ENCODE data around the gene CAMK2N2.
A peak's percentile ranks its signal among the peaks of the same experiment; 100 is the strongest.

CAMK2N2 gene

GRCh38 chr3:184261270-184261853, at the start of gene CAMK2N2:
TSS of gene CAMK2N2 (minus strand) at chr3:184261553. CDS start at chr3:184261285, 268 bp downstream.
- peak within 1 kb of the TSS; percentile 52 for H3K4me3 ChIP-seq (ENCODE audit: low read depth, low read length)
- TF ChIP-seq CTCF (IDR thresholded peaks at IDR 0.05; ENCODE audit: borderline replicate concordance, insufficient read depth, low read depth, low read length): no peak

- no peak for TF ChIP-seq CTCF (IDR thresholded peaks at IDR 0.05; ENCODE audit: borderline replicate concordance, insufficient read depth, low read depth, low read length)
- no peak overlapping the region for H3K4me3 ChIP-seq (ENCODE audit: low read depth, low read length)
Measured at GRCh38 chr3:184308744-184309143, 47.4 kb upstream of the CAMK2N2 start.

GRCh38 chr3:184307915-184308314, 46.6 kb upstream of the CAMK2N2 start:
- H3K4me3 ChIP-seq (ENCODE audit: low read depth, low read length): no peak overlapping the region
- TF ChIP-seq CTCF (IDR thresholded peaks at IDR 0.05; ENCODE audit: borderline replicate concordance, insufficient read depth, low read depth, low read length): no peak

GRCh38 chr3:184306341-184306972, 45.1 kb upstream of the CAMK2N2 start:
- TF ChIP-seq CTCF (IDR thresholded peaks at IDR 0.05; ENCODE audit: borderline replicate concordance, insufficient read depth, low read depth, low read length): no peak

GRCh38 chr3:184305577-184305976, 44.2 kb upstream of the CAMK2N2 start:
- peak; percentile 20; the same call in 1 of the 2 replicates for TF ChIP-seq CTCF (IDR thresholded peaks at IDR 0.05; ENCODE audit: borderline replicate concordance, insufficient read depth, low read depth, low read length)
- H3K4me3 ChIP-seq (ENCODE audit: low read depth, low read length): no peak overlapping the region

More at GRCh38 chr3:184306341-184306972, 45.1 kb upstream of the CAMK2N2 start:
- H3K4me3 ChIP-seq (ENCODE audit: low read depth, low read length): no peak overlapping the region

- H3K4me3 ChIP-seq (ENCODE audit: low read depth, low read length): no peak overlapping the region
- no peak for TF ChIP-seq CTCF (IDR thresholded peaks at IDR 0.05; ENCODE audit: borderline replicate concordance, insufficient read depth, low read depth, low read length)
Measured at GRCh38 chr3:184300378-184300720, 39.0 kb upstream of the CAMK2N2 start.
